ENCODE data around the gene TANC2. TPM values are rescaled to one million over a fixed set of nuclear protein-coding genes. Genes with fewer than 3 reads are reported as not detected.

The TANC2 gene
- 1.8 and 6.5 TPM in 2 replicates for total RNA-seq (2014; rRNA removed; shearing (Covaris generic); ENCODE audit: low replicate concordance)

- DNase-seq = peak; percentile 87
- H3K36me3 ChIP-seq = no peaks in the 10 kb centered on the region
- H3K9me3 ChIP-seq = no peaks in the 10 kb centered on the region
- H3K27me3 ChIP-seq = no peaks in the 10 kb centered on the region
- peak within 1 kb of the TSS; percentile 63 for H3K4me3 ChIP-seq
Observed at GRCh38 chr17:62965686-62966425, at the start of gene TANC2. Gene TANC2, plus strand, starts transcription at chr17:62966235. Its CDS starts 43,325 bp downstream, at chr17:63009560.

DNA sequence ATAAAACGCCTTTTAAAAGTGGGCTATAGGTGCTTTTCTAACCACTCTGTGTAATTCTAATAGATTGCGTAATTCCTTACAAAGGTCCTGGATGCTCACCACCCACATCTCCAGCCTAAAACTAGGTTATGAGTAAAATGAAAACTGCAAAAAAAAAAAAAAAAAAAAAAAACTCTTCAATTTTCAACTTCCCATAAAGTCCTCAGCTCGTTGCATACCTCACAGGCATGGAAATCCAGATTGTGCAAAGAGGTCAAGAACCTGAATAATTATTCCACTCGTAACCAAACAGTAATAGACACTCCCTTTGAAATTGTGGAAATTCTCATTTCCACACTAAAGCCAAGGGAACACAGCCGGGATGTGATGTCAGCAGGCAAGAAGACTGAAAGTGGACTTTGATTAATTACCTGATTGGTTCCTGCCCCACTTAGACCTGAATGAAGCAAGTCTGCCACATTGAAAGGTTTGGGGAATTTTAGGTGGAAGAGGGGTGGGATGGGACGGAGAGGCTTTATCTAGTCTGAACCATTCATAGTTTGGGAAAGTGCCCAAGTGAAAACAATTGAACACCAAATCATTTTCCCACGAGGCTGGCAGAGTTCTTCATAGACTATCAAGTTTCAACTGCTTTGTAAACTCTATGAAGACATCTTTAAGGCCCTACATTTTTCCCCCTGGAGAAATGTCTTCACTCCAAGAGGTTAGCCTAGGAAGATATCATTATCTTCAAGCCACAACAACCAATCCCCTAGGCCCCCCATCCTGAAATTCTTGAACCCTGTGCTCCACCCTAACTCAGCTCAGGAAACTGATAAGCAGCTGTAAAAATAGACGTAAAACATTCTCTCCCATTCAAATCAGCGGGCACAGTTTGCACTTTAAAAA is 49.1 kb upstream of the TANC2 start:
- Histone ChIP-seq H3K9me3 (peaks cover 6% of the 10 kb centered on the region), H3K36me3 (no peaks in the 10 kb centered on the region), H3K27me3 (no peaks in the 10 kb centered on the region), H3K4me3 (no peak overlapping the region)
- no peak for DNase-seq

DNA sequence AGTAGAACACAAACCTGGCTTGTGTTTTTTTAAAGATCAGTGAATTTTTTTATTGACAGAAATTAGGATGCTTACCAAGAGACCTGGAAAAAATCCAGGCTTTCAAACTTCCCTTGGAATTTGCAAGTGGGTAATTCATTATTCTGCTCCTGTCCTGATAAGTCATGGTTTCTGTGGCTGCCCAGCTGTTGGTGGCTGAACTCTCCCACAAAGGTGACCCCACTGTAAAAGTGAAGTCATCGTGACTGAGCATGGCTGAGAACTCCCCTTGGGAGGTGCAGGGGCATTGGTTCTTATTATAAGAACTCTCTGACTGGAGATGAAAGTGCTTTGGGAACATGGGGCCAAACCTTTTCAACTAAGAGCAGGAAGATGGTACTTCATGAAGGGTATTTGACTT is 46.6 kb upstream of the TANC2 start:
- Histone ChIP-seq H3K36me3 (no peaks in the 10 kb centered on the region), H3K4me3 (no peak overlapping the region), H3K27me3 (no peaks in the 10 kb centered on the region), H3K9me3 (no peaks in the 10 kb centered on the region)
- DNase-seq = no peak

- Histone ChIP-seq H3K27me3 (no peaks in the 10 kb centered on the region), H3K36me3 (no peaks in the 10 kb centered on the region), H3K9me3 (no peaks in the 10 kb centered on the region), H3K4me3 (no peak overlapping the region)
- no peak for DNase-seq
Observed at GRCh38 chr17:62920300-62920699, 45.7 kb upstream of the TANC2 start.

- Histone ChIP-seq H3K27me3 (no peaks in the 10 kb centered on the region), H3K36me3 (no peaks in the 10 kb centered on the region), H3K4me3 (no peak overlapping the region), H3K9me3 (no peaks in the 10 kb centered on the region)
- no peak for DNase-seq
Observed at GRCh38 chr17:62921817-62922216, 44.2 kb upstream of the TANC2 start.

DNA sequence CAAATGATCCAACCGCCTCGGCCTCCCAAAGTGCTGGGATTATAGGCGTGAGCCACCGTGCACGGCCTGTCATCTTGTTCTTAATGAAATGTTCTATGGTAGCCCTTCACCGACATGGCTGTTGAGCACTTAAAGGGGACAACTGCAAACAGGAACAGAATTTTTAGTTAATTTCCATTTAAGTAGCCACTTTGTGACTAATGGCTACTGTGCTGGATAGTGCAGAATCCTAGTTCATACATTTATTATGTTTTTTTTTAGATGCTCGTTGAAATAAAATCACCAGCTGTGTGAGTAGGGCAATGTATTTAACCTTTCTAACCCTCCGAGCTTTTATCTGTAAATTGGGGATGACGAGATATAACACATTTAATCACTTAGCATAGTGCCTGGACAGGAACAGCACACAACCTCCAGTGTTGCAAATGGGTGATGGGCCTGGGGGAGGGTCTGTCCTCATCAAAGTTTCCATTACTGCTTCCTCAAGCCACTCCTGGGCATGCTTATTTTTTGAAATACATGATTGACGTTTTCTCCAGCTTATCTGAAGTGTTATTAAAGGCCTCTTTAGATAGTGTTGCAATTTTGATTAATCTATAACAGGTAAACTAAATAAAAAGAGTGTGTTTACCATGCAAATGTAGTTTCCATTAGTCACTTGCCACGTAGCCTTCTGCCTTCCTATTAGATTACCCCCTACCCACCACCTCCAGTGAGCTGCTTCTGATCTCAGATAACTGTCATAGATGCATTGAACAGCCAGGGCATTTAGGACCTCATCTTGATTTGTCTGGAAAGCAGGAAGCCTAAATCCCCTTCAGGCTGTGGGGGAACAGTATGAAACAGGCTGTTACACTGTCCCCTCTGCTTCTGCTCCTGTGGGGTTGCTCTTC is 42.5 kb upstream of the TANC2 start:
- no peak for DNase-seq
- no peaks in the 10 kb centered on the region for H3K36me3 ChIP-seq

DNA sequence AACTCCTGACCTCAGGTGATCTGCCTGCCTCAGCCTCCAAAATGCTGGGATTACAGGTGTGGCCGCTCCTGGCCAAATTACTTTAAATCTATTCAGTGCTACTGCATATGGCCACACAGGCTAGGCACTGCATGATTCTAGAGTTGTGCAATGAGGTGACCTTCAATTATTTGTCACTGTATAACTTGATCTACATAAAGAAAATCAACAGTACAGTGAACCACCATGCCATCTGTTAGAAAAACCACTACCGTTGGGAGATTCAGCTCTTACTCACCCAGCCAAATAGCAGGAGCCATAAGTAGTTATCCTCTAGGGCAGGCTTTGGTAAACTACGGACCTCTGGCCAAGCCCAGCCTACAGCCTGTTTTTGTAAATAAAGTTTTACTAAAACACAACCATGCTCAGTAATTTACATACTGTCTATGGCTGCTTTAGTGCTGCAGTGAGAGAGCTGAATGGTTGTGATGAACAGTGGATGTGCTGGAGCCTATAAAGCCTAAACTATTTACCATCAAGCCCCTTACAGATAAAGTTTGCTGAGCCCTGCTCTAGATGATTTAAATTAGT is 40.7 kb upstream of the TANC2 start:
- no peaks in the 10 kb centered on the region for H3K36me3 ChIP-seq
- H3K9me3 ChIP-seq = no peaks in the 10 kb centered on the region
- DNase-seq = no peak
- H3K27me3 ChIP-seq = no peaks in the 10 kb centered on the region
- H3K4me3 ChIP-seq = no peak overlapping the region

More for the DNA sequence above, 42.5 kb upstream of the TANC2 start:
- Histone ChIP-seq H3K4me3 (no peak overlapping the region), H3K9me3 (no peaks in the 10 kb centered on the region), H3K27me3 (no peaks in the 10 kb centered on the region)

DNA sequence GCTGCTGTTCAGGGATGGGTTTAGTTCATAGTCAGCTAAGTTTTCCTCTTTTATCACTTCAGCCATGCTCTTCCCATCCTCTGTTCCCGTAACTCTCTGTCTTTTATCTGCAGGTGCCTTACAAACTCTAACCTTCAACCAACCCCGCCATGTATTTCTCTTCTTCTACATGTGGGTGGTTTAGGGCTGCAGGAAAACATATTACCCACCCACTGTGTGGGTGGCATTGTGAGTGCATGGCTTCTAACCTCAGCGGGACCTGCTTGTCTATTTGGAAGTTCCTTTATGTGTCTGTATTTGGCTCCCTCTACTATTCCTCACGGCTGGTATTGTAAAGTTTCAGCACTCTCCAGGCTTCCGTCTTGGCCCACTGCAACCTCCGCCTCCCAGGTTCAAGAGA is 39.0 kb upstream of the TANC2 start:
- no peak for DNase-seq
- no peaks in the 10 kb centered on the region for H3K27me3 ChIP-seq
- no peaks in the 10 kb centered on the region for H3K36me3 ChIP-seq
- H3K9me3 ChIP-seq = no peaks in the 10 kb centered on the region
- H3K4me3 ChIP-seq = no peak overlapping the region

- Histone ChIP-seq H3K9me3 (no peaks in the 10 kb centered on the region), H3K36me3 (no peaks in the 10 kb centered on the region), H3K27me3 (no peaks in the 10 kb centered on the region), H3K4me3 (no peak overlapping the region)
- DNase-seq = no peak
Observed at GRCh38 chr17:62929320-62929719, 36.7 kb upstream of the TANC2 start.

- no peaks in the 10 kb centered on the region for H3K36me3 ChIP-seq
- no peaks in the 10 kb centered on the region for H3K27me3 ChIP-seq
- no peak overlapping the region for H3K4me3 ChIP-seq
- no peaks in the 10 kb centered on the region for H3K9me3 ChIP-seq
- DNase-seq = no peak
Observed at GRCh38 chr17:62931101-62931500, 34.9 kb upstream of the TANC2 start.

DNA sequence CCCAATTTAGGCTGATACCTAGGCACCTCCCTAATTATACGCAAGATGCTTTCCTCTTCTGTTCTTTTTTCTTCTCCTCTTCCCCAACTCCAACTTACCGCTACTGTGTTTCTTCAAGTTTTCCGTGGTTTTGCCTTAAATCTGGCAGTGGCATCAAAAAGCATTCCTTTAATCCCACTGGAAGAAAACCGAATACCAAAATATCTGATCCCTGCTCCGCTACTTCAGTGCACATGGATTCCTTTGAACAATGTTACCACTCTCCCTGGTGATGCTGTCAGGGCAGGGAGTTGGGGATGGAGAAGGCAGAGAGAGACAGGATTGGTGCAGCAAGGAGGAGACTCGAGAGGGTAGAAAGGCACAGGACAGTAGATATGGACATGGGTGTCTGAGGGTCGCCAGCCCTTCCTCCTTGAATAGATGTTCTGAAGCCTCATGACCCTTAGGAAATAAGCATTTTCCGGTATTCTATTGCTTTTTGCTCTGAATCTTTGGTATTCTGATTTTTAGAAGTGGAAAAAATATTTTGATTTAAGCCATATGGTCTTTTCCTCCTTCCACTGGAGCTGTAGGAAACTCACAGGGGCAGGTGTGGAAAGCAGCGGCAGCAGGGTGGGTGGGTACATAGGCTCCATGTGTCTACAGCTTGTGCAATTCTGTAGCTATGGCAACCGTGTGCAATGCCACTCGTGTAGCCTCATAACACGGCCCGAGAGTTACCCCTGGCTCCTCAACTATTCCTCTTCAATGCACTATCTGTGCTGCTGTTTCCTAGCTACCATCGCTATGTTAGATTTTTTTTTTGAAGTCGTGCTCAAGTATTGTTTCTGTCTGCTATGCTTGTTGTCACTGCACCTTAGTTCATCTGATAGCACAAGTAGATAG is 32.3 kb upstream of the TANC2 start:
- H3K36me3 ChIP-seq = no peaks in the 10 kb centered on the region
- DNase-seq = no peak
- no peaks in the 10 kb centered on the region for H3K27me3 ChIP-seq
- no peak overlapping the region for H3K4me3 ChIP-seq
- peaks cover 5% of the 10 kb centered on the region for H3K9me3 ChIP-seq

- H3K4me3 ChIP-seq = no peak overlapping the region
- H3K27me3 ChIP-seq = no peaks in the 10 kb centered on the region
- H3K9me3 ChIP-seq = peaks cover 14% of the 10 kb centered on the region
- H3K36me3 ChIP-seq = no peaks in the 10 kb centered on the region
- DNase-seq = no peak
Observed at GRCh38 chr17:62935098-62935497, 30.9 kb upstream of the TANC2 start.

- Histone ChIP-seq H3K9me3 (peaks cover 16% of the 10 kb centered on the region), H3K36me3 (no peaks in the 10 kb centered on the region), H3K4me3 (no peak overlapping the region), H3K27me3 (no peaks in the 10 kb centered on the region)
- no peak for DNase-seq
Observed at GRCh38 chr17:62935523-62935922, 30.5 kb upstream of the TANC2 start.

DNA sequence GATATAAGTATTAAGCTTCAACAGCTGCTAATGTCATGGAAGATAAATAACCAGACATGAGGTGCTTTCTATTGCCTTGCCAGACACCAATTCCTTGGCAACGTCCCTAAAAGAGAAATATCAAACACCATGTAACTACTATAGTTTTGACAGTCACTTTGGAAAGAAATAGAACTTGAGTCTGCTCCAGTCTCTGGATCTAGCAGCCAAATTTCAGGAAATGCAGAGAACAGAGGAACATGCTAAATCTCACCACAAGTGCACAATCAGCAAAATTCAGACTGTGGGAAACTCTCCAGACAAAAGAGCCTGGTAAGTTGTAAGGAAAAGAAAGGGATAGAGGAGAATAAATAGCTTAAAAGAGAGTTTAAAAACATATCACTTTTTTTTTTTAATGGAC is 28.4 kb upstream of the TANC2 start:
- no peak overlapping the region for H3K4me3 ChIP-seq
- peaks cover 32% of the 10 kb centered on the region for H3K9me3 ChIP-seq
- no peak for DNase-seq
- no peaks in the 10 kb centered on the region for H3K36me3 ChIP-seq
- no peaks in the 10 kb centered on the region for H3K27me3 ChIP-seq

GRCh38 chr17:62941358-62941991 is 24.6 kb upstream of the TANC2 start:
- Histone ChIP-seq H3K27me3 (no peaks in the 10 kb centered on the region), H3K4me3 (no peak overlapping the region), H3K9me3 (peaks cover 32% of the 10 kb centered on the region), H3K36me3 (no peaks in the 10 kb centered on the region)
- no peak for DNase-seq
